ENCODE measurements around the gene ITSN1.
"Not testable (repeated sequence)": the region's sequence is repeated elsewhere in the genome, so short reads cannot be mapped to it uniquely, and the experiment has no call there.

The ITSN1 gene

DNA sequence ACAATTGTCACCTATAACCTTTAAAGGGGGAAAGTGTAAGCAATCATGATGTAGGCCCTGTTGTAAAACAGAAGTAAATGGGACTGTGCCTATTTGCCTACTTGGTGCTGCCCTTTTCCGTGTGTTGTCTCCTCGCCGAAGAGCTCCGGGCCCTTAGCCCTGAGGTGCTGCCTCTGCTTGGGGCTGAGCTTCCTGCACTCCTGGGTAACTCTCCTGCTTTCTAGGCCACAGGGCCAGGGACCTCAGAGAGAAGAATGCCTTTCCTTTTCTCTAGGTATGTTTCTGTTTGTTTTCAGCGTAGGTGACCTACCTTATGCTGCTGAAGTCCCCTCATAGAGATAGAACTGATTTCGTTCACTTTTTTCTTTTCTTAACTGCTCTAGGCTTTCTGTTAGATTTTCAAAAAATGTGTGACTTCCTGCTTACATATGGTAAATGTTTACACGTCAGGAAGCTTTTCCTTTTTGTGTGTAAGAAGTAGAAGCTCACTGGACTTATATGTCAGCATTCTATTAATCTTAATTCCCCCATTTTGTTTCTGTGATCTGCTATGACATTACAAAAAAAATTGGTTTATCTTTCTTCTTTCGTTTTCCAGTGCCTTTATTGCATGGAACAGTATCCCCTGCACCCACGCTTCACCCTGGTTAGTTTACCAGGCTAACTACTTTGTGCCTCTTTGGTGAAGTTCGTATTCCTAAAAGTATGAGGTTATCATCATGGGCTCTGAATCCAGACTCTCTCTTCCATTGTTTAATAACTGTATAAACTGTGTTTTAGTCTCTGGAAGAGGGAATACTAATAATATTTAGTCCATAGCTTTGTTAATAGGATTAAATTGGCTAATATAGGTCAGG, 61.7 kb downstream of the ITSN1 start:
- no peak overlapping the region for H3K4me3 ChIP-seq (ENCODE audit: low read length)
- no peak for DNase-seq (ENCODE audit: low read depth, low spot score)

DNA sequence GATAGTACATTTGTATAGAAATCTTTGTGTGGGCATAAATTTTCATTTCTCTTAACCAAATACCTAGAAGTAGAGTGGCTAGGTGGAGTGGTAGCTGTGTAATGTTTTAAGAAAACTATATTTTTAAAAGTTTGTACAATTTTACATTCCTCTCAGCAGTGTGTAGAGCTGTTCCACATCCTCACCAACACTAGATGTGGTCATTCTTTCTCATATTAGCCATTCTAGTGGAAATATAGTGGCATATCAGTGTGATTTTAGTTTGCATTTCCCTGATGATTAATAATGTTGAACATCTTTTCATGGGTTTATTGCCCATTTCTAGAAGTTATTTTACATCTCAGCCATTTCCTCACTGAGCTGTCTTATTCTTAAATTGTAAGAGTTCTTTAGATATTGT, 65.5 kb downstream of the ITSN1 start:
- H3K4me3 ChIP-seq (ENCODE audit: low read length) = no peak overlapping the region
- DNase-seq (ENCODE audit: low read depth, low spot score) = no peak

DNA sequence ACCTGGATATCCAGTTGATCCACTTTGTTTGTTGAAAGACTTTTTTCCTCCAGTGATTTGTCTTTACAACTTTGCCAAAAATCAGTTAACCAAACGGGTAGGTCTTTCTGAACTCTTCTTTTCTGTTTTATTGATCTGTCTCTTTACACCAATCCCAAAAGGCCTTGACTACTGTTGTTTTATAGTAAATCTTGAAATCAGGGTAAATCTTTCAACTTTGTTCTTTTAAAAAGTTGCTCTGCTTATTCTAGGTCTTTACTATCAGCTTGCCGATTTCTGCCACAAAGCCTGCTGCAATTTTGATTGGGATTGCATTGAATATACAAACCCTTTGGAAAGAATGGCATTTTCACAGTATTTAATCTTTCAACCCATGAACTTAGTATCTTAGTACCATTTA, 66.6 kb downstream of the ITSN1 start:
- no peak overlapping the region for H3K4me3 ChIP-seq (ENCODE audit: low read length)
- DNase-seq (ENCODE audit: low read depth, low spot score) = no peak

DNA sequence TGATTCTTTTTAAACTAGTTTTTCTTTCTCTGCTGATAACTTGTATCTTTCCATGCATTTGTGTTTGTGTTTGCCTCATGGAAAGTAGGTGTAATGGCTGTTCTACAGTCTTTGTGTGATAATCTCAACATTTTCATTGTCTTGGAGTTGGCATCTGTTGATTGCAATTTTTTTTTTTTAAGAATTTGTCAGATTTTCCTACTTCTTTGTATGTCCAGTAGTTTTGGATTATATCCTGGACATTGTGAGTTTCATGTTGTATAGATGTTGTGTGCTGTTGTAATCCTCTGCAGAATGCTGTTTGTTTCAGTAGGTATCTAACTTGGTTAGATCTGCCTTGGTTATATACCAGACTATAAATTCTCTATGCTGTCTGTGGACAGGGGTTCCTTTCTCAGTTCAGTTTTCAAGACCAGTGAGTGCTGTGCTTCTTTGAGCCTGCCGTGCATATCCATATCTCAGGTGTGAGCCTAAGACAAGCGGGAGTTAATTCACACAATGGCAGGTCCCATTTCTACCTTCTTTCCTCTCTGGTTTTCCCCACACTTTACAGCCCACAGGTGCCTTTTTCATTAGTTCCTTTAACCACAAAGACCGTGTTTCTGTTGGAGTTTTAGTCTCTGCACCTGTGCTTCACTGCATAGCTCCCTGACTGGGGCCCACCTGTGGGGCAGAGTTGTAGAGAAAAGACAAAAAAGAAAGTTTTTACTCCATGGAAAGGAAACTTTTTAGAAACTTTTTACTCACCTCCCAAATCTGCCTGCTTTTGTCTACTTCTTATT, 69.9 kb downstream of the ITSN1 start:
- peak; percentile 32 for DNase-seq (ENCODE audit: low read depth, low spot score)
- H3K4me3 ChIP-seq (ENCODE audit: low read length) = no peak overlapping the region

DNA sequence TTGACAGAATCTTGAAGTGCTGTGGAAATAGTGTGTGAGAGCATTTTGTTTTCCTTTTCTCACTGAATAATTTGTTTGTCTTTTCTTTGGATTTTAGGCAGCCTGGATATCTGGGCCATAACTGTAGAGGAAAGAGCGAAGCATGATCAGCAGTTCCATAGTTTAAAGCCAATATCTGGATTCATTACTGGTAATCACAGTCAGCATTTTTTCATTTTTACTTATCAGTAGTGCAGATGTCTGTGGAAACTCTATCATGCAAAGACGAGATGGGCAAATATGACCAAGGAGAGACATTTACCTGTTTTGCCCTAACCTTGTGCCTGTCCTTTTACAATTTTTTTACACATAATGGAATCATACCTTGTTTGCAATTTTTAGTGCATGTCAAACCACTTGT, 78.8 kb downstream of the ITSN1 start:
- no peak for DNase-seq (ENCODE audit: low read depth, low spot score)
- no peak overlapping the region for H3K4me3 ChIP-seq (ENCODE audit: low read length)

DNA sequence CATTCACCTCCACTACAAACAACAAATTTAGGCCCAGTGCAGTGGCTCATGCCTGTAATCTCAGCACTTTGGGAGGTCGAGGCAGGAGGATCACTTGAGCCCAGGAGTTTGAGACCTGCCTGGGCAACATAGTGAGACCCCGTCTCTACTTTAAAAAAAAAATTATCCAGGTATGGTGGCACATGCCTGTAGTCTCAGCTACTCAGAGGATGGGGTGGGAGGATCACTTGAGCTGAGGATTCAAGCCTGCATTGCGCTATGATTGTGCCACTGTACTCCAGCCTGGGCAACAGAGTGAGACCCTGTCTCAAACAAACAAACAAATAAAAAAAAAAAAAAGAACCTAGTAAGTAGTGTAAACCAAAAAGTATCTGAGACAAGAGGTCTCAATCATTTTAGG, 86.8 kb downstream of the ITSN1 start:
- DNase-seq (ENCODE audit: low read depth, low spot score); H3K4me3 ChIP-seq (ENCODE audit: low read length): not testable (repeated sequence)

DNA sequence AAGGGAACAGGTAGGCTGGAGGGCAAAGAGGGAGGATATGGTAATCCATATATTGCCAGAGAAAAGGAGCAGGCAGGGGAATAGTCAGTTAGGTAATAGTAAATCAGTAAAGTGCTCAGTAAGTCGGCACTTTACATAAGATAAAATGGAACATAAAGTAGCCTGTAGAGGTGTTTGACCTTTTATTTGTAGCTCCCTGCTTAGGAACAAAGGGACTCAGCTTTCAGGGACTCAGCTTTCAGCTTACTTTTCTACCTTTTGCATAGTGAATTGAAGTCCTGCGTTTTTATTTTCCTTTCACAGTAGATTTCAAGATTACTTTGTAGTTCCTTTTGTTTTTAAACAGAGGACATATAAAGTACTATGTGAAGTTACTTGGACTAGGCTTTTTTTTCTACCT, 87.3 kb downstream of the ITSN1 start:
- H3K4me3 ChIP-seq (ENCODE audit: low read length) = no peak overlapping the region
- no peak for DNase-seq (ENCODE audit: low read depth, low spot score)

DNA sequence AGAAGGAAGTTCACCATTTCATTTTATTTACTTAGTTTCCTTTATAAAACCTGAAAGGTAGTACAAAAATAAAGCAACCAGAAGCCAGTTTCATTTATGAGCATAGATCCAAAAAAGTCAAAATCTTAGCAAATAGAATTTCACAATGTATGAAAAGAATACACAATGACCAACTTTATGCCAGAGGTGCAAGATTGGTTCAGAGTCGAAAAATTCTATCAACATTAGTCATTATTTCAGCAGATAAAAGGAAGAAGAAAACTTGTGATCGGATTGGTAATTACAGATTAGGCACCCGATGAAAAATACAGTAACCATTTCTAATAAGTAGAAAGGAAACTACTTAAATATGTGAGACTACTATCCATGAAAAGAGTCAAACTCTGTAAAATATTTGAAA, 89.1 kb downstream of the ITSN1 start:
- DNase-seq (ENCODE audit: low read depth, low spot score) = no peak
- H3K4me3 ChIP-seq (ENCODE audit: low read length) = no peak overlapping the region

DNA sequence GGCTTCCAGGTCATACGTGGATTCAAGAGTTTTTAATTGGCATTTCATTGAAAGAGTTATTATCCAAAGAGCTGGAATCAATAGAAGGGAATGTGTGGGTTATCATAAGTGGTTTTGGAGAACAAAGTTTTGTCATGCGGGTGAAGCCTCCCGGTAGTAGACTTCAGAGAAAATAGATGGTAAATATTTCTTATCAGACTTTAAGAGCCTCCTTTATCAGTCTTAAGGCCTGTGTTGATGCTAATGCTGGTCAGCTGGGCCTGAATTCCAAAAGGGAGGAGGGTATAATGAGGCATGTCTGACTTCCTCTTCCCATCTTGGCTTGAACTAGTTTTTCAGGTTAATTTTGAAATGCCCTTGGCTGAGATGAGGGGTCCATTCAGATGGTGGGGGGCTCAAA, 89.7 kb downstream of the ITSN1 start:
- DNase-seq (ENCODE audit: low read depth, low spot score) = no peak
- no peak overlapping the region for H3K4me3 ChIP-seq (ENCODE audit: low read length)

DNA sequence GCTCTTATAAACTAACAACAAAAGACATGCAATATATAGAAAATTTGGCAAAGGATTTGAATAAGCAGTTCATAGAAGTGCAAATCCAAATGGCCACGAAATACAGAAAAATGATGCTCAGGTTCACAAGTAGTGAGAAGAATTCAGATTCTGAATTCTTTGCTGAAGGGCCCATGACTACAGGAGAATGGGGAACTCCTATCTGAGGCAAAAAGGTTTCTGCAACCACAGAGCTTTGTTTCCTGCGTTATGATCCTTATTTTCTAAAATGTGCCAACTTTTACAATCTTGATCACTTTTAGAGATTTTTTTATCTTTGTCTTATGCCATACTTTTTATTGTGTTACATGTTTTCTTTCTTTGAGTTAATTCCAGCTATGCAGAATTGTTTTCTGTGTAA, 91.3 kb downstream of the ITSN1 start:
- DNase-seq (ENCODE audit: low read depth, low spot score) = no peak
- no peak overlapping the region for H3K4me3 ChIP-seq (ENCODE audit: low read length)

DNA sequence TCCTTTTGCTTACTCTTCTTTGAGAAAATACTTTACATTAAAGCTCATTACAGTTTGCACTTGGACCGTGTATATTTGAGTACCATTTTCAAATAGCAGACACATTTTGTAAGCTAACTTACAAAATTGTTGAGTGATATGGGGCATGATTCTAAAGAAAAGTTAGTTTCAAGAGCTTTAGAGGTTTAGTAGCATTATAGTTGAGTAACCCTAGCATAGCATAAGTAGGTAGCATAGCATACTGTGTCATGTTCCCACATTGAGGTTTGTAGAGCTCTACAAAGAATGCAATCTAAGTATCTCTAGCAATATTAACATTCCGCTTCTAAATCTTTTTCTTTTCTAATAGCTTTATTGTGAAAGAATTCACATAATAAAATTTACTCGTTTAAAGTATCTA, 92.0 kb downstream of the ITSN1 start:
- H3K4me3 ChIP-seq (ENCODE audit: low read length) = no peak overlapping the region
- no peak for DNase-seq (ENCODE audit: low read depth, low spot score)

DNA sequence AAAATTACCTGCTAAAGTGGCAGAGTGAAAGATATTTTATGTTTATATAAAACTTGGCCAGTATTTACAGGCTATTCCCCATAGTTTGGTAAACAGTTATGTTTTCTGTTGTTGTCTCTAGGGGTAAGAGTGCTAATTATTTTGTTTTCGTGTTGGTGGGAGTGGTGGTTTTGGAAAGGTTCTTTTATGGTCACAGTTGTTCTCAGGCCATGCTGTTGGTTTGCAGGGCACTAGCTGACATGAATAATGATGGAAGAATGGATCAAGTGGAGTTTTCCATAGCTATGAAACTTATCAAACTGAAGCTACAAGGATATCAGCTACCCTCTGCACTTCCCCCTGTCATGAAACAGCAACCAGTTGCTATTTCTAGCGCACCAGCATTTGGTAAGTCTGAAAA, 92.5 kb downstream of the ITSN1 start:
- no peak for DNase-seq (ENCODE audit: low read depth, low spot score)
- no peak overlapping the region for H3K4me3 ChIP-seq (ENCODE audit: low read length)

DNA sequence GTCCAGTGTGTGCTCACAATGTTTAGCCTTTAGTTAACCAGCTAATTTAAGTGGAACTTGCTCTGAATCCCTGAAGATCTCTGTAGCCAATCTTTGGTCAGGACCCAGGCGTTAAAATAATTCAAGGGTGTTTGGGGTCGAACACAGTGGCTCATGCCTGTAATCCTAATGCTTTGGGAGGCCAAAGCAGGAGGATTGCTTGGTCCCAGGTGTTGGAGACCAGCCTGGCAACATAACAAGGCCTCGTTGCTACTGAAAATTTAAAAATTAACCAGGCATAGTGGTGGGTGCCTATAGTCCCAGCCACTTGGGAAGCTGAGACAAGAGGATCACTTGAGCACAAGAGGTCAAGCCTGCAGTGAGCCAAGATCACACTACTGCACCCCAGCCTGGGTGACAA, 94.3 kb downstream of the ITSN1 start:
- no peak overlapping the region for H3K4me3 ChIP-seq (ENCODE audit: low read length)
- no peak for DNase-seq (ENCODE audit: low read depth, low spot score)

DNA sequence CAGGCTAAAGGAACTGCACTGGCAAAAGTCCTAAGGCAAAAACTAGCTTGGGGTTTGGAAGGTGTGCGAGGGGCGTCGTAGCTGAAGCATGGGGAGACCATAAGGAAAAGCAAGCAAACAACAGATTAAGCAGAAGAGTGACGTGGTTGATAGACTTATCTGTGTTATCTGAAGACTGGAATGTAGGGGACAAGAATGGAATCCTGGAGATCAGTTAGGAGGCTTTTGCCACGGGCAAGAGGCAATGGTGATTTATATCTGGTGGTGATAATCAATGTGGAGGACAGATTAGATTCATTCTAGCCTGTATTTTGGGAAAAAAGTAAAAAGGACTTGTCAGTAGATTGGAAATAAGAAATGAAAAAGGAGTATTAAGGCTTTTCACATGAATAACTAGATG, 97.4 kb downstream of the ITSN1 start:
- H3K4me3 ChIP-seq (ENCODE audit: low read length) = no peak overlapping the region
- DNase-seq (ENCODE audit: low read depth, low spot score) = no peak

DNA sequence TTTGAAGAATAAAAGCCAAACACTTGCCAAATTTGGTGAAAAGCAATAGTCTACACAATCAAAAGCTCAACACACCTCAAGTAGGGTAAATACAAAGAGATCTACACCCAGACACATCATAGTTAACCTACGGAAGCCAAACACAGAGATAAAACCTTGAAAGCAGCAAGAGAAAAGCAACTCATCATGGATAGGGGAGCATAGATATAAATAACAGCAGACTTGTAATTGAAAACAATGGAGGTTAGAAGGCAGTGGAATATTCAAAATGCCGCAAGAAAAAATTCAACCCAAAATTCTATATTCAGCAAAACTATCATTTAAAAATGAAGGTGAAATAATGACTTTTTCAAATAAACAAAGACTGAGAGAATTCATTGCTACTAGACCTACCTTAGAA, 105.1 kb downstream of the ITSN1 start:
- H3K4me3 ChIP-seq (ENCODE audit: low read length) = no peak overlapping the region
- no peak for DNase-seq (ENCODE audit: low read depth, low spot score)

DNA sequence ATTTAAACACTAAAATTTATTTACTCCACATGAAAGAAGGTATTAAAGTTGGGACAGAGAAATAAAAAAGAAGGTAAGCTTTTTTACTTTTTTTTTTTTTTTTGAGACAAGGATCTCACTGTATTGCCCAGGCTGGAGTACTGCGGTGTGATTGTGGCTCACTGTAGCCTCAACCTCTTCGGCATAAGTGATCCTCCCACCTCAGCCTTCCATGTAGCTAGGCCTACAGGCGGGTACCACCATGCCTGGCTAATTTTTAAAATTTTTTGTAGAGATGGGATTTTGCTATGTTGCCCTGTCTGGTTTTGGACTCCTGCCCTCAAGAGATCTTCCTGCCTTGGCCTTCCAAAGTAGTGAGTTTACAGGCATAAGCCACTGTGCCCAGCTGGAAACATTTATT, 106.6 kb downstream of the ITSN1 start:
- H3K4me3 ChIP-seq (ENCODE audit: low read length) = no peak overlapping the region
- DNase-seq (ENCODE audit: low read depth, low spot score) = no peak

DNA sequence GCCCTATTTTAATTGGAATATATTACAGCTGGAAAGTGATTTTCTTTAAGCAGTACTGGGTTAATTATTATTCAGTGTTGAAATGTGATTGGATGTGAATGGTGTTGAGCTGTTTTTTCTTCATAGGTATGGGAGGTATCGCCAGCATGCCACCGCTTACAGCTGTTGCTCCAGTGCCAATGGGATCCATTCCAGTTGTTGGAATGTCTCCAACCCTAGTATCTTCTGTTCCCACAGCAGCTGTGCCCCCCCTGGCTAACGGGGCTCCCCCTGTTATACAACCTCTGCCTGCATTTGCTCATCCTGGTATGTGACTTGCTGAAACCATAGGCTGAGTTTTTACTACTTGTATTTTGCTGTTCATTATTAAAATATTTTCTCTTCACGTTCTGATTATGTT, 107.7 kb downstream of the ITSN1 start:
- DNase-seq (ENCODE audit: low read depth, low spot score) = no peak
- H3K4me3 ChIP-seq (ENCODE audit: low read length) = no peak overlapping the region

DNA sequence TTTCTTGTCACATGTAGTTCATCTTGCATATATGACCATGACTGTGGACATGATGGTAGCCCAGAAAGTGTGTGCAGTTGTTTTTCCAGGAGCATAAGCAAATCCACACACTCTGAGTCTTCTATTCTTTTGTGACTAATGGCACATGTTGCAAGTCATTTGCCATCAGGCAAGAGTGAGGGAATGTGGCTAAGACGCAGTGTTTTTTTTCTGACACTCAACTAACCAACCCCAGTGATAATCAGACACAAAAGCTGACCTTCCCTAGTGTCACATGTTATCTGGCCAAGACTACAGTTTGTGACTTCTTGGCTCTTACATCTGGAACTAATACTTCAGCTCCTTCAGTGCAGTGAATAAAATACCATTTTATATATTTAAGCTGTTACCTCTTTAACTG, 108.8 kb downstream of the ITSN1 start:
- no peak overlapping the region for H3K4me3 ChIP-seq (ENCODE audit: low read length)
- no peak for DNase-seq (ENCODE audit: low read depth, low spot score)

DNA sequence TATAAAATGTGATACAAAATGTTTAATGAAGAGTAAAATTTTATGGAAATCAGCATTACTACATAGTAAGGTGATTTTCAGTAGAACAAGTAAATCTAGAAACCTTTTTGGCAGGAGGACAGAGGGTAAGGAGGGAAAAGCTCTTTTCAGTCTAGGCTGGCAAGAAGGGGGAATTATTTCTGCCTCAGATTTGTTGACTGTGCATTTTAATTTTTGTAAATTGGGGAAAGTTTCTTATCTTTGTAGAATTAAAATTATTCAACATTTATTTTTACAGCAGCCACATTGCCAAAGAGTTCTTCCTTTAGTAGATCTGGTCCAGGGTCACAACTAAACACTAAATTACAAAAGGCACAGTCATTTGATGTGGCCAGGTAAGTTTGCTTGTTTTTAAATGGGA, 109.2 kb downstream of the ITSN1 start:
- H3K4me3 ChIP-seq (ENCODE audit: low read length) = no peak overlapping the region
- DNase-seq (ENCODE audit: low read depth, low spot score) = no peak

DNA sequence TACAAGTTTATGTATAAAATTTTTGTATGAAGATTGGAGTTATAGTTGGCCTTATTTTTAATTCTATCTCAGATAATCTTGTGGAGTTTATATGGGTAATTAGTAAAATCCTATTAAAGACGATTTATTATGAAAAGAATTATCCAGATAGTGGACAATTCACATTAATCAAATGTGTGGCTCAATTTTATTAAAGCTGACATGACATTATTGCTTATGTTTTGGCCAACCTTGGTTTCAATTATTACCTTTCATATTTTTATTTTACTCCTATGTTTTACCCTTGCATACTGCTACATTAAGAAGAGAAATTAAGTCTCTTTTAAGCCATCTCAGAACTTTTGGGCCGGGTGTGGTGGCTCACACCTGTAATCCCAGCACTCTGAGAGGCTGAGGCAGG, 110.0 kb downstream of the ITSN1 start:
- no peak overlapping the region for H3K4me3 ChIP-seq (ENCODE audit: low read length)
- DNase-seq (ENCODE audit: low read depth, low spot score) = no peak

DNA sequence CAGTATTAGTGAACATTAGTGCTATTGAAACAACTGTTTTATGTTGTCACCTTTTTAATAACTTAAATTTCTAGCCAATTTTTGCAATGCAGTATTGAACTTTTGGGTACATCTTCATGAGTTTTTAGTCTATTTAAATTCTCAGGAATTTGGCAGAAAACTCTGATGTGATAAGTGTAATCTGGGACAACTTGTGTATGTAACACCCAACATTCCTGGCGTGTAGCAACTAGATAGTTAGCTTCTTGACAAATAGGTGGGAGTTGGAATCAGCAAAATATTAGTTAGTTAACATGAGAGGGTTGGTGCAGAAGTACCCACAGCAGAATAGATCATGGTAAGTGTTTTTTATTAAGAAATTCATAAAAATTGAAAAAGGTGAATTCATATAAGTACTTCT, 111.6 kb downstream of the ITSN1 start:
- H3K4me3 ChIP-seq (ENCODE audit: low read length) = no peak overlapping the region
- no peak for DNase-seq (ENCODE audit: low read depth, low spot score)
